ENCODE measurements around the gene NLRP8. TPM values are rescaled to one million over a fixed set of nuclear protein-coding genes. Genes with fewer than 3 reads are reported as not detected.
"Not testable (repeated sequence)": the region's sequence is repeated elsewhere in the genome, so short reads cannot be mapped to it uniquely, and the experiment has no call there.

Gene NLRP8
- total and polyA plus RNA-seq, 2 donors = not detected

- H3K36me3 ChIP-seq (ENCODE audit: control insufficient read depth in 2 of 2, insufficient read depth in 2 of 2, low read length in 1 of 2) = no peaks in the 10 kb centered on the region
- WGBS = 46% methylated on average over 1 of the region's 1 CpG
These were observed 45.9 kb downstream of the NLRP8 start for GRCh38 chr19:55993492-55993891.

GRCh38 chr19:56014765-56015164 is 67.1 kb downstream of the NLRP8 start:
- Histone ChIP-seq H3K27me3 (ENCODE audit: control insufficient read depth in 2 of 2, insufficient read depth in 1 of 2, low read length in 1 of 2) (no peaks in the 10 kb centered on the region), H3K36me3 (ENCODE audit: control insufficient read depth in 2 of 2, insufficient read depth in 2 of 2, low read length in 1 of 2) (no peaks in the 10 kb centered on the region), H3K4me1 (ENCODE audit: control insufficient read depth in 2 of 2, insufficient read depth in 2 of 2, low read length in 2 of 2) (no peaks in the 10 kb centered on the region), H3K27ac (ENCODE audit: low read depth in 1 of 2, low read length in 1 of 2) (no peak overlapping the region), H3K4me3 (ENCODE audit: low read length in 2 of 2) (no peak overlapping the region), H3K9me3 (ENCODE audit: control insufficient read depth in 2 of 2, insufficient read depth in 1 of 2, low read length in 1 of 2) (peaks cover 3 to 6% of the 10 kb centered on the region in 2 donors)
- 84% methylated on average over 1 of the region's 1 CpG for WGBS
- DNase-seq (ENCODE audit: low read depth in 6 of 9, low spot score in 9 of 9) = no peak

More at GRCh38 chr19:55993492-55993891, 45.9 kb downstream of the NLRP8 start:
- H3K4me1 ChIP-seq (ENCODE audit: control insufficient read depth in 2 of 2, insufficient read depth in 2 of 2, low read length in 2 of 2) = no peaks in the 10 kb centered on the region
- no peak overlapping the region for H3K4me3 ChIP-seq (ENCODE audit: low read length in 2 of 2)
- H3K27ac ChIP-seq (ENCODE audit: low read depth in 1 of 2, low read length in 1 of 2) = no peak overlapping the region
- no peaks in the 10 kb centered on the region for H3K27me3 ChIP-seq (ENCODE audit: control insufficient read depth in 2 of 2, insufficient read depth in 1 of 2, low read length in 1 of 2)
- peaks cover 0 to 1% of the 10 kb centered on the region in 2 donors for H3K9me3 ChIP-seq (ENCODE audit: control insufficient read depth in 2 of 2, insufficient read depth in 1 of 2, low read length in 1 of 2)
- DNase-seq (ENCODE audit: low read depth in 6 of 9, low spot score in 9 of 9) = no peak

- WGBS = 57% methylated on average over 5 of the region's 5 CpGs
- DNase-seq (ENCODE audit: low read depth in 6 of 9, low spot score in 9 of 9) = peak in 1 of 9 donors; percentile 1
- Histone ChIP-seq H3K27me3 (ENCODE audit: control insufficient read depth in 2 of 2, insufficient read depth in 1 of 2, low read length in 1 of 2) (no peaks in the 10 kb centered on the region), H3K4me1 (ENCODE audit: control insufficient read depth in 2 of 2, insufficient read depth in 2 of 2, low read length in 2 of 2) (no peaks in the 10 kb centered on the region), H3K4me3 (ENCODE audit: low read length in 2 of 2) (no peak overlapping the region), H3K27ac (ENCODE audit: low read depth in 1 of 2, low read length in 1 of 2) (no peak overlapping the region), H3K9me3 (ENCODE audit: control insufficient read depth in 2 of 2, insufficient read depth in 1 of 2, low read length in 1 of 2) (peaks cover 0 to 1% of the 10 kb centered on the region in 2 donors), H3K36me3 (ENCODE audit: control insufficient read depth in 2 of 2, insufficient read depth in 2 of 2, low read length in 1 of 2) (no peaks in the 10 kb centered on the region)
These were observed 68.1 kb downstream of the NLRP8 start for GRCh38 chr19:56015756-56016155.

GRCh38 chr19:56019325-56019724 is 71.7 kb downstream of the NLRP8 start:
- not testable (repeated sequence) for H3K4me1 ChIP-seq (ENCODE audit: control insufficient read depth in 2 of 2, insufficient read depth in 2 of 2, low read length in 2 of 2); DNase-seq (ENCODE audit: low read depth in 6 of 9, low spot score in 9 of 9); H3K36me3 ChIP-seq (ENCODE audit: control insufficient read depth in 2 of 2, insufficient read depth in 2 of 2, low read length in 1 of 2); H3K9me3 ChIP-seq (ENCODE audit: control insufficient read depth in 2 of 2, insufficient read depth in 1 of 2, low read length in 1 of 2); H3K27ac ChIP-seq (ENCODE audit: low read depth in 1 of 2, low read length in 1 of 2); H3K27me3 ChIP-seq (ENCODE audit: control insufficient read depth in 2 of 2, insufficient read depth in 1 of 2, low read length in 1 of 2); H3K4me3 ChIP-seq (ENCODE audit: low read length in 2 of 2)
- WGBS = 69% methylated on average over 2 of the region's 2 CpGs

GRCh38 chr19:56020355-56020975 is 72.8 kb downstream of the NLRP8 start:
- not testable (repeated sequence) for H3K4me1 ChIP-seq (ENCODE audit: control insufficient read depth in 2 of 2, insufficient read depth in 2 of 2, low read length in 2 of 2); H3K27me3 ChIP-seq (ENCODE audit: control insufficient read depth in 2 of 2, insufficient read depth in 1 of 2, low read length in 1 of 2); H3K27ac ChIP-seq (ENCODE audit: low read depth in 1 of 2, low read length in 1 of 2); H3K4me3 ChIP-seq (ENCODE audit: low read length in 2 of 2); H3K36me3 ChIP-seq (ENCODE audit: control insufficient read depth in 2 of 2, insufficient read depth in 2 of 2, low read length in 1 of 2); DNase-seq (ENCODE audit: low read depth in 6 of 9, low spot score in 9 of 9); H3K9me3 ChIP-seq (ENCODE audit: control insufficient read depth in 2 of 2, insufficient read depth in 1 of 2, low read length in 1 of 2)
- 74% methylated on average over 7 of the region's 7 CpGs for WGBS

GRCh38 chr19:56026769-56027168 is 79.1 kb downstream of the NLRP8 start:
- no peaks in the 10 kb centered on the region for H3K4me1 ChIP-seq (ENCODE audit: control insufficient read depth in 2 of 2, insufficient read depth in 2 of 2, low read length in 2 of 2)
- no peaks in the 10 kb centered on the region for H3K36me3 ChIP-seq (ENCODE audit: control insufficient read depth in 2 of 2, insufficient read depth in 2 of 2, low read length in 1 of 2)
- H3K27me3 ChIP-seq (ENCODE audit: control insufficient read depth in 2 of 2, insufficient read depth in 1 of 2, low read length in 1 of 2) = no peaks in the 10 kb centered on the region
- H3K9me3 ChIP-seq (ENCODE audit: control insufficient read depth in 2 of 2, insufficient read depth in 1 of 2, low read length in 1 of 2) = peaks cover 3 to 4% of the 10 kb centered on the region in 2 donors
- no peak overlapping the region for H3K27ac ChIP-seq (ENCODE audit: low read depth in 1 of 2, low read length in 1 of 2)
- 93% methylated on average over 15 of the region's 15 CpGs for WGBS
- DNase-seq (ENCODE audit: low read depth in 6 of 9, low spot score in 9 of 9) = no peak
- no peak overlapping the region for H3K4me3 ChIP-seq (ENCODE audit: low read length in 2 of 2)

Other genes starting within 250 kb of the NLRP8 start
- not detected for gene NLRP9, start 209.4 kb upstream of the NLRP8 start, total RNA-seq
- gene NLRP9, start 209.4 kb upstream of the NLRP8 start, polyA plus RNA-seq = 0.02 TPM
- 0.33 TPM for gene RFPL4A, start 188.7 kb upstream of the NLRP8 start, total RNA-seq
- gene RFPL4A, start 188.7 kb upstream of the NLRP8 start, polyA plus RNA-seq = 0.23 TPM
- 0.28 TPM for gene RFPL4AL1, start 178.7 kb upstream of the NLRP8 start, total RNA-seq
- gene RFPL4AL1, start 178.7 kb upstream of the NLRP8 start, polyA plus RNA-seq = 0.05 TPM
- under 0.01 TPM for gene NLRP11, start 115.8 kb upstream of the NLRP8 start, total RNA-seq
- 0.02 TPM for gene NLRP11, start 115.8 kb upstream of the NLRP8 start, polyA plus RNA-seq
- gene NLRP4, start 111.3 kb upstream of the NLRP8 start, total RNA-seq = under 0.01 TPM
- 0.09 TPM for gene NLRP4, start 111.3 kb upstream of the NLRP8 start, polyA plus RNA-seq
- not detected for gene NLRP13, start 15.5 kb upstream of the NLRP8 start, total RNA-seq
- gene NLRP13, start 15.5 kb upstream of the NLRP8 start, polyA plus RNA-seq = 0.02 TPM
- not detected for gene NLRP5, start 38.9 kb downstream of the NLRP8 start, total RNA-seq
- 0.02 TPM for gene NLRP5, start 38.9 kb downstream of the NLRP8 start, polyA plus RNA-seq
- 19.4 TPM for gene ZNF787, start 173.5 kb downstream of the NLRP8 start, total RNA-seq
- gene ZNF787, start 173.5 kb downstream of the NLRP8 start, polyA plus RNA-seq = 19.8 TPM
- 21.2 TPM for gene ZNF444, start 193.5 kb downstream of the NLRP8 start, total RNA-seq
- gene ZNF444, start 193.5 kb downstream of the NLRP8 start, polyA plus RNA-seq = 45.5 TPM
- not detected for gene GALP, start 228.2 kb downstream of the NLRP8 start, total RNA-seq
- 0.39 TPM for gene GALP, start 228.2 kb downstream of the NLRP8 start, polyA plus RNA-seq
- gene ZSCAN5B, start 250.0 kb downstream of the NLRP8 start, total RNA-seq = not detected
- 0.05 TPM for gene ZSCAN5B, start 250.0 kb downstream of the NLRP8 start, polyA plus RNA-seq

All from thymus (tissue), 11 donors.